ENCODE measurements around the gene NOTCH4.

DNA sequence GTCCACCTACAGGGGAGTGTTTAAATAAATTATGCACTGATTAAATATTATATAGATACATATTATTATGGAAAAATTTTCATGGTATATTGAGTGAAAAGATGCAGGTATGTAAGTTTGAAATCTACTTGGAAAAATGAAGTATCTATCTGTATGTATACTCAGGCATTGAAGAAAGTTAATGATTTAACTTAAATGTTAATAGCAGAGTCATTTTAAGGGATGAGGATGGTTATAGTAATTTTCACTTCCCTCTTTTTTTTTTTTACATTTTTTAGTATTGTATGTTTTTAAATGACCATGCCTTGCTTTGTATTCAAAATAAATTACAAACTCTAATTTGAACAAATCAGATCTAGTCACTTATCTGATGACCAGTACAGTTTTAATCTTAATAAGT, 43.2 kb upstream of the NOTCH4 start:
- TF ChIP-seq, protein P1, sequence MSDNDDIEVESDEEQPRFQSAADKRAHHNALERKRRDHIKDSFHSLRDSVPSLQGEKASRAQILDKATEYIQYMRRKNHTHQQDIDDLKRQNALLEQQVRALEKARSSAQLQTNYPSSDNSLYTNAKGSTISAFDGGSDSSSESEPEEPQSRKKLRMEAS (IDR thresholded peaks at IDR 0.05; ENCODE audit: low read depth, low read length) = no peak
- TF ChIP-seq CTCF (IDR thresholded peaks at IDR 0.05; ENCODE audit: low read depth, low read length) (no peak), POLR2A (IDR thresholded peaks at IDR 0.05; ENCODE audit: extremely low read depth, insufficient read length) (no peak), MYC (IDR thresholded peaks at IDR 0.05; ENCODE audit: low read depth, low read length) (no peak)
